KBM-7 (cell line): ENCODE results near the gene NCAPH2.
"Not testable (repeated sequence)": the region's sequence is repeated elsewhere in the genome, so short reads cannot be mapped to it uniquely, and the experiment has no call there.

ENCODE experiments used
- DNase-seq: peaks from one replicate; pipeline ENCODE4 v3.0.0-alpha.2; 2015
- in situ Hi-C: fragments of 300-500 bp; cut with MboI; formaldehyde crosslinking; loops from 2 replicates; pipeline ENCODE4 v1.14.3; 2020; ENCODE audit warnings: low sequenced_read_pairs, low pct_unique_long_range_greater_than_20kb, mixed read lengths

NCAPH2 gene

DNA sequence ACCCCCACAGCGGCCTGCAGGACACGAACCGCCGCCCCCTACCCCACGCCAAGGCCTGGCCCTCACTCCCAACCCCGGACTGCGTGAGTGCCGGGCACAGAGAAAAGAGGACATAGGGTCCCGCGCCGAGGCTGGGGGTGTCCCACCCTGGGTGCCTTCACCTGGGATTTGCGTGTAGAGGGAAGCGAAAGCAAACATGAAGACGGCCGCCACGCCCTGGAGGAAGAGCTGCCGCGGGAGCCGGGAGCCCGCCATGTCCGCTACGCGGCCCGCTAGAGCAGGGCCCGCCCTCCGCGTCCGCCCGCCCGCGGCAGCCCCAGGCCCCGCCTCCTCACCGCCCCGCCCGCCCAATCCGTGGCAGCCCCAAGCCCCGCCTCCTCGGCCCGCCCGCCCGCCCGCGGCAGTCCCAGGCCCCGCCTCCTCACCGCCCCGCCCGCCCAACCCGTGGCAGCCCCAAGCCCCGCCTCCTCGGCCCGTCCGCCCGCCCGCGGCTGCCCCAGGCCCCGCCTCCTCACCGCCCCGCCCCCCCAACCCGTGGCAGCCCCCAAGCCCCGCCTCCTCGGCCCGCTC is 518 bp upstream of the NCAPH2 start, which contains the start of gene LMF2:
LMF2 (minus strand) TSS at position 282 of the 570 bp plus-strand sequence; CDS start at position 255, 27 bp downstream.
- DNase-seq: peak; percentile 57
- in situ Hi-C loops: no loop called here

DNA sequence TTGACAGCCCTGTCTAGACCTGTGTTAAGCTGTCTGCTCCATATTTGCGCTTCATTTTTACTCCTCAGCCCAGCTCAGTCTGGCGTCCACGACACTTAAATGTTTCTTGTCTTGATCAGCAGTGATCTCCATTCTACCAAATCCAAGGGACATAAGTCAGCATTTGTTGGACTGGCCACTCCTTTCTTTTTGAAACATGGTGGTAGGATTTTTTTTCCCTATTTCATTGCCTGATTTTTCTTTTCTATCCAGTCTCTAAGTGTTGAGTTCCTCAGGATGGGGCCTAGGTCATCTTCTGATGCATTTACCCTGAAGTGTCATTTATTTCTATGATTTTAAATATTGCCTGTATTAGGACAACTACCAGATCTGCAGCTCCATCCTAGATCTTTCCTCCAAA is 873 bp downstream of the NCAPH2 start:
- no peak for DNase-seq
- in situ Hi-C loops: no loop called here

DNA sequence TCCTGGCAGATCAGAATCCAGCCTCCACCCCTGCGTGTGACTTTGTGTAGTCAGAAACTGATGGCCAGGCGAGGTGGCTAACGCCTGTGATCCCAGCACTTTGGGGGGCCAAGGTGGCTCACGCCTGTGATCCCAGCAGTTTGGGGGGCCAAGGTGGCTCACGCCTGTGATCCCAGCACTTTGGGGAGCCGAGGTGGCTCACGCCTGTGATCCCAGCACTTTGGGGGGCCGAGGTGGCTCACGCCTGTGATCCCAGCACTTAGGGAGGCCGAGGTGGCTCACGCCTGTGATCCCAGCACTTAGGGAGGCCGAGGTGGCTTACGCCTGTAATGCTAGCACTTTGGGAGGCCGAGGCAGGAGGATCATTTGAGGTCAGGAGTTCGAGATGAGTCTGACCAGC is 5.2 kb downstream of the NCAPH2 start:
- no peak for DNase-seq
- in situ Hi-C loops: no loop called here

DNA sequence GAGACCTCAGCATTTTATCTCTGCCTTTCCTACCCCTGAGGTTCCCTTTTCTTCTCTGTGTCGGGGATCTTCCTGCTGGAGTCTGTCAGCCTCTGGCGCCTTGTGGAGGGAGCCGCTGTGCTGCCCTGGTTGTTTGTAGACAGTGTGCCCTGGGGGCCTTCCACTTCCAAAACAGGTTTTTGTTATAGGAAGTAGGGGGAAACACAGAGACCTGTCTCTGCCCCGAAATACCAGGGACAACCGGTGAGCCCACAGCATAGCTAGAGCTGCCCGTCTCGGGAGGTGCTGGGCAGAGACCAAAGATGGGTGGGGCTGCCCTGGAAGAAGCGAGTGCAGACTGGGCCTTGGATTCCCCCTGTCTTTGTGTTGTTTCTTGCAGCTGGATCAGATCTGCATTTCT is 8.0 kb downstream of the NCAPH2 start:
- in situ Hi-C loops: no loop called here
- no peak for DNase-seq

- DNase-seq: no peak
- in situ Hi-C loops: no loop called here
These were observed 8.9 kb downstream of the NCAPH2 start for GRCh38 chr22:50516891-50517290.

- in situ Hi-C loops: no loop called here
These were observed 9.7 kb downstream of the NCAPH2 start for GRCh38 chr22:50517495-50518260.

GRCh38 chr22:50518606-50519005 is 10.6 kb downstream of the NCAPH2 start:
- DNase-seq: no peak
- in situ Hi-C loops: no loop called here

More at GRCh38 chr22:50517495-50518260, 9.7 kb downstream of the NCAPH2 start:
- no peak for DNase-seq

GRCh38 chr22:50519151-50519550 is 11.1 kb downstream of the NCAPH2 start:
- no peak for DNase-seq

GRCh38 chr22:50520184-50520583 is 12.2 kb downstream of the NCAPH2 start:
- in situ Hi-C loops: not testable (repeated sequence)

More at GRCh38 chr22:50519151-50519550, 11.1 kb downstream of the NCAPH2 start:
- in situ Hi-C loops: no loop called here

GRCh38 chr22:50520826-50521453 is 12.9 kb downstream of the NCAPH2 start:
- no peak for DNase-seq
- in situ Hi-C loops: no loop called here

More at GRCh38 chr22:50520184-50520583, 12.2 kb downstream of the NCAPH2 start:
- DNase-seq: not testable (repeated sequence)

DNA sequence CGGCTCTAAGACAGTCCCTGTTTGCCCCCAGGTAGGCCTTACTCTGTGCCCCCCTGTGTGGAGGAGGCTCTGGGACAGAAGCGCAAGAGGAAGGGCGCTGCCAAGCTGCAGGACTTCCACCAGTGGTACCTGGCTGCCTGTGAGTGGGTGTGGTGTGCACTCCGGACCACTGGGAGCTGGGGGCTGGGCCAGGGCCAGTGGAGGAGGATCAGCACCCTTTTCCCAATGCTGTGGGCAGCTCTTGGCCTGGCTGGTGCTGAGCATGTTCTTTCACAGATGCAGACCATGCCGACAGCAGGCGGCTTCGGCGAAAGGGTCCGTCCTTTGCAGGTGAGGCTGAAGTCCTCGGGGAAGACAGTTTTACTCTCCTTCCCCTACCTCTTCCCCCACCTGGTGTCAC is 13.7 kb downstream of the NCAPH2 start:
- DNase-seq: no peak
- in situ Hi-C loops: no loop called here

GRCh38 chr22:50522208-50522805 is 14.3 kb downstream of the NCAPH2 start:
- in situ Hi-C loops: no loop called here
- no peak for DNase-seq

DNA sequence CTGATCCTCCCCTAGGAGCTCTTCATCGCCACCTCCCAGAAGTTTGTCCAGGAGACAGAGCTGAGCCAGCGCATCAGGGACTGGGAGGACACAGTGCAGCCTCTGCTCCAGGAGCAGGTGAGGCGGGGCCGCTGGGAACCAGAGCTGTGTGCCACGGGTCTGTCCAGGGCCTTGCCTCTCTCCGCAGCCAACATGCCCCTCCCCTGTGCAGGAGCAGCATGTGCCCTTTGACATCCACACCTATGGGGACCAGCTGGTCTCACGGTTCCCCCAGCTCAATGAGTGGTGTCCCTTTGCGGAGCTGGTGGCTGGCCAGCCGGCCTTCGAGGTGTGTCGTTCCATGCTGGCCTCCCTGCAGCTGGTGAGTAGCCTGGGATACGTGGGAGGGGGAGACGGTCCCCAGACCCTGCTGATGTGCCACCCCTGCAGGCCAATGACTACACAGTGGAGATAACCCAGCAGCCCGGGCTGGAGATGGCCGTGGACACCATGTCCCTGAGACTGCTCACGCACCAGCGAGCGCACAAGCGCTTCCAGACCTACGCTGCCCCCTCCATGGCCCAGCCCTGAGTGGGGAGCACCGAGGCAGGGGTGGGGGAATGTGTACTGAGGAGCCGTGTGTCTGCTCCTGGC is 14.9 kb downstream of the NCAPH2 start:
- DNase-seq: no peak
- in situ Hi-C loops: no loop called here

DNA sequence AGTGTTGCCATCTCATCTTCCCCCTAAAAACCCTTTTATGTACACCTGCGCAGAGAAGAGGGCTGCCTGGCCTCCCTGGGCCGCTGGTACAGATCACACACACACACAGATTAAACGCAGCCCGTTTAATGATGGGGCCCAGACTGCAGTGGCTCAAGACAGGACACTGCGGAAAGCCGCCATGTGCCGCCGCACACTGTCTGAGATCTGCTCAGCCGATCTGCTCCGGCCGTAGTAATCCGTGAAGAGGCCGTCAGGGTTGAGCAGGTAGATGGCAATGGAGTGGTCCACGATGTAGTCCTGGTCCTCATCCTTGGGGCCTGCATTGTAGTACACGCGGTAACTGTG is 15.4 kb downstream of the NCAPH2 start:
- in situ Hi-C loops: no loop called here

DNA sequence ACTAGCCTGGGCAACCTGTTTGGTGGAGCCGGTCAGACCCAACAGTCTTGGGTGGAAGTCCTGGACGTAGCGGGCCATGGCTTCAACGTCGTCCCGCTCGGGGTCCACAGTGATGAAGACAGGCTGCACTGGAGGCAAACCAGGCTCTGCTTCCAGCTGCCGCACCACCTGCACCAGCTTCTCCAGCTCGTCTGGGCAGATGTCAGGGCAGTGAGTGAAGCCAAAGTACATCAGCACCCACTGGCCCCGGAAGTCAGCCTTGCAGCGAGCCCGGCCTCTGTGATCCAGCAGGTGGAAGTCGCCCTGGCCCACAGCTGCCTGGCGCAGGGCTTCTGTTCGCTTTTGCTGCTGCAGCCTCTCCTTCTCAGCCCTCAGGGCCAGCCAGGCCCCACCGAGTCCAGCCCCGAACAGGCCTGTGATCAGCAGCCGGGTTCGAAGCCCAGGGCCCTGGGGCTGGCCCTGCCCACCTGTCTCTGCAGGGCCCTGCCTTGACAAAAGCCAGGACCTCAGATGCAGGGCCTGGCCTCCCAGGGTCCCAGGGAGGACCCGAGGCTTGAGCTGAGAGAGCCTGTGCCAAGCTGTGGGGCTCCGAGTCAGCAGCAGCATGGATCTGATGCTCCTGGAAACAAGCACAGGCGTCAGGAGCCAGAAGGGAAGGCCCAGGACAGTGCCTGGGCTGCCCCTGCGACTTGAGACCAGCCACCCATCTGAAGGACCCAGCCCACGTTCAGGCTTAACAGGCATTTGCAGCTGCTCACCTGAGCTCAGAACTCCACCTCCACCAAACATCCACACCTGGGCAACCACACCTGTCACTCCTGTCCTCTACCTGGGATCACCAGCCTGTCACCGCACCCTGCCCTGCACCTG is 16.0 kb downstream of the NCAPH2 start:
- no peak for DNase-seq
- in situ Hi-C loops: no loop called here

More for the DNA sequence above, 15.4 kb downstream of the NCAPH2 start:
- no peak for DNase-seq

- peak; percentile 57 for DNase-seq
- in situ Hi-C loops: no loop called here
These were observed 16.7 kb downstream of the NCAPH2 start for GRCh38 chr22:50524676-50525103.

- in situ Hi-C loops: no loop called here
- DNase-seq: peak; percentile 98
These were observed 17.3 kb downstream of the NCAPH2 start, which contains the start of gene SCO2 for GRCh38 chr22:50525104-50525857. SCO2 (minus strand) TSS chr22:50525598; CDS start chr22:50524411, 1,187 bp downstream.

DNA sequence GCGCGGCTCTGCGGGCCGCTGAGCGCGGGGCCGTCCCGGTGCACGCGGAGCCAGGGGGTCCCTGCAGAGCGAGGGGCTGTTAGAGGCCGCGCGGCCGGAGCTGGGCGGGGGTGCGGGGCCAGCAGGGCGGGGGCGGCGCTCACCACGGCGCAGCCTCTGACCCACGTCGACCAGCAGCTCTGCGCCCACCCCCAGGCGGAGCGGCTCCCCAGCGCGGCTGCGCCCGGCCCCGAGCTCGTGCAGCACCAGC is 17.8 kb downstream of the NCAPH2 start:
- DNase-seq: no peak
- in situ Hi-C loops: no loop called here
